ENCODE measurements around the gene AVP.

AVP gene

GRCh38 chr20:3047486-3048419 lies 36.8 kb downstream of the AVP start:
- FAIRE-seq, result no peak

GRCh38 chr20:3046677-3047462 lies 37.7 kb downstream of the AVP start:
- FAIRE-seq, result no peak

GRCh38 chr20:3045816-3046676 lies 38.5 kb downstream of the AVP start, which contains the start of gene MRPS26:
MRPS26 (plus strand) TSS chr20:3046052; CDS start chr20:3046069, 17 bp downstream.
- FAIRE-seq, result no peak

GRCh38 chr20:3045042-3045815 lies 39.3 kb downstream of the AVP start:
- no peak for FAIRE-seq

GRCh38 chr20:3044336-3044965 lies 40.1 kb downstream of the AVP start:
- FAIRE-seq, result no peak

GRCh38 chr20:3043322-3043721 lies 41.2 kb downstream of the AVP start, which contains the start of gene GNRH2:
GNRH2 (plus strand) TSS chr20:3043622; CDS start chr20:3044415, 793 bp downstream.
- FAIRE-seq, result no peak

GRCh38 chr20:3042625-3043024 lies 41.9 kb downstream of the AVP start:
- FAIRE-seq, result no peak

- FAIRE-seq, result no peak
Measured at GRCh38 chr20:3041854-3042409, 42.6 kb downstream of the AVP start.

GRCh38 chr20:3040086-3040485 lies 44.4 kb downstream of the AVP start:
- no peak for FAIRE-seq

GRCh38 chr20:3039426-3039825 lies 45.1 kb downstream of the AVP start:
- no peak for FAIRE-seq

- no peak for FAIRE-seq
Measured at GRCh38 chr20:3038454-3038853, 46.1 kb downstream of the AVP start.

GRCh38 chr20:3037654-3038053 lies 46.9 kb downstream of the AVP start:
- no peak for FAIRE-seq

GRCh38 chr20:3032624-3033023 lies 51.9 kb downstream of the AVP start:
- no peak for FAIRE-seq
